Measurements from ENCODE around the gene ADAT2. TPM values are rescaled to one million over a fixed set of nuclear protein-coding genes. Genes with fewer than 3 reads are reported as not detected.

ADAT2 gene
- total RNA-seq (2022): 9.9 and 12.0 TPM in 2 replicates
- percentile 65 among the genes with signal in this experiment for Bru-seq, nascent RNA
- BruChase-seq, experiment 1, labeled RNA remaining after a 6-hour chase: percentile 62 among the genes with signal in this experiment
- BruChase-seq, experiment 2, labeled RNA remaining after a 2-hour chase: percentile 63 among the genes with signal in this experiment
- long read RNA-seq, partial matches to known transcripts: 0 of 6 reads
- long read RNA-seq, other reads (novel, unspliced or antisense): 2 of 6 reads

GRCh38 chr6:143450453-143451371 lies at the start of gene ADAT2, which contains the start of gene PEX3:
TSS of gene ADAT2 (minus strand) at chr6:143450695. CDS start at chr6:143450658, 37 bp downstream.
TSS of gene PEX3 (plus strand) at chr6:143450805. CDS start at chr6:143451043, 238 bp downstream.
- intact Hi-C loops (cut with micrococcal nuclease; ENCODE audit: unreplicated experiment): no loop called here
- Mint-ChIP-seq H3K27ac (ENCODE audit: unreplicated experiment) (peak within 1 kb of the TSS; percentile 94), H3K9me3 (ENCODE audit: low read depth, unreplicated experiment) (no peaks in the 10 kb centered on the region), H3K4me1 (ENCODE audit: low read depth, unreplicated experiment) (peaks cover 8% of the 10 kb centered on the region), H3K4me3 (ENCODE audit: low read depth, unreplicated experiment) (peak within 1 kb of the TSS; percentile 98), H3K36me3 (ENCODE audit: insufficient read depth, unreplicated experiment) (peaks cover 17% of the 10 kb centered on the region), H3K27me3 (ENCODE audit: unreplicated experiment) (no peaks in the 10 kb centered on the region)
- TF ChIP-seq, protein P1, sequence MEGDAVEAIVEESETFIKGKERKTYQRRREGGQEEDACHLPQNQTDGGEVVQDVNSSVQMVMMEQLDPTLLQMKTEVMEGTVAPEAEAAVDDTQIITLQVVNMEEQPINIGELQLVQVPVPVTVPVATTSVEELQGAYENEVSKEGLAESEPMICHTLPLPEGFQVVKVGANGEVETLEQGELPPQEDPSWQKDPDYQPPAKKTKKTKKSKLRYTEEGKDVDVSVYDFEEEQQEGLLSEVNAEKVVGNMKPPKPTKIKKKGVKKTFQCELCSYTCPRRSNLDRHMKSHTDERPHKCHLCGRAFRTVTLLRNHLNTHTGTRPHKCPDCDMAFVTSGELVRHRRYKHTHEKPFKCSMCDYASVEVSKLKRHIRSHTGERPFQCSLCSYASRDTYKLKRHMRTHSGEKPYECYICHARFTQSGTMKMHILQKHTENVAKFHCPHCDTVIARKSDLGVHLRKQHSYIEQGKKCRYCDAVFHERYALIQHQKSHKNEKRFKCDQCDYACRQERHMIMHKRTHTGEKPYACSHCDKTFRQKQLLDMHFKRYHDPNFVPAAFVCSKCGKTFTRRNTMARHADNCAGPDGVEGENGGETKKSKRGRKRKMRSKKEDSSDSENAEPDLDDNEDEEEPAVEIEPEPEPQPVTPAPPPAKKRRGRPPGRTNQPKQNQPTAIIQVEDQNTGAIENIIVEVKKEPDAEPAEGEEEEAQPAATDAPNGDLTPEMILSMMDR (IDR thresholded peaks at IDR 0.05; ENCODE audit: unreplicated experiment): no peak
- peak; percentile 89 for DNase-seq
- TSS peak; percentile 48 for BruUV-seq (replicated peaks)
- CTCF ChIA-PET: no interaction called here

GRCh38 chr6:143498428-143498827 lies 47.9 kb upstream of the ADAT2 start:
- no TSS peak for BruUV-seq (replicated peaks)
- TF ChIP-seq, protein P1 (IDR thresholded peaks at IDR 0.05; ENCODE audit: unreplicated experiment): no peak
- intact Hi-C loops (cut with micrococcal nuclease; ENCODE audit: unreplicated experiment): no loop called here
- no peaks in the 10 kb centered on the region for H3K27me3 Mint-ChIP-seq (ENCODE audit: unreplicated experiment)
- H3K4me1 Mint-ChIP-seq (ENCODE audit: low read depth, unreplicated experiment): no peaks in the 10 kb centered on the region
- no peak for DNase-seq
- H3K4me3 Mint-ChIP-seq (ENCODE audit: low read depth, unreplicated experiment): no peak overlapping the region
- H3K27ac Mint-ChIP-seq (ENCODE audit: unreplicated experiment): no peak overlapping the region
- peaks cover 7% of the 10 kb centered on the region for H3K9me3 Mint-ChIP-seq (ENCODE audit: low read depth, unreplicated experiment)
- peaks cover 2% of the 10 kb centered on the region for H3K36me3 Mint-ChIP-seq (ENCODE audit: insufficient read depth, unreplicated experiment)
- CTCF ChIA-PET: no interaction called here

DNA sequence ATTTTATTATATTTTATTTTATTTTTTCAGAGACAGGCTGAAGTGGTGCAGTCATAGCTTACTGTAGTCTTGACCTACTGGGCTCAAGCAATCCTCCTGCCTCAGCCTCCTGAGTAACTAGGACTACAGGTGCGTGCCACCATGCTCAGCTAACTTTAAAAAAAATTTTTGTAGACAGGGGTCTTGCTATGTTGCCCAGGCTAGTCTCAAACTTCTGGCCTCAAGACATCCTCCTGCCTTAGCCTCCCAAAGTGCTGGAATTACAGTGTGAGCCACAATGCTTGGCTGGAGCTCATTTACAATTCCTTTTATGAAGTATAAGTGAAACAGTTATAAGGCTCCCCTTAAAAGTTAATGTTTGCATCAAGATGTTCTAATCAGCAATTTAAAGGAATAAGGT lies 46.5 kb upstream of the ADAT2 start:
- DNase-seq: no peak
- no peaks in the 10 kb centered on the region for H3K27me3 Mint-ChIP-seq (ENCODE audit: unreplicated experiment)
- H3K36me3 Mint-ChIP-seq (ENCODE audit: insufficient read depth, unreplicated experiment): peaks cover 8% of the 10 kb centered on the region

GRCh38 chr6:143490775-143491174 lies 40.3 kb upstream of the ADAT2 start:
- intact Hi-C loops (cut with micrococcal nuclease; ENCODE audit: unreplicated experiment): no loop called here
- TF ChIP-seq, protein P1 (IDR thresholded peaks at IDR 0.05; ENCODE audit: unreplicated experiment): no peak
- DNase-seq: no peak
- BruUV-seq (replicated peaks): no TSS peak
- H3K9me3 Mint-ChIP-seq (ENCODE audit: low read depth, unreplicated experiment): no peaks in the 10 kb centered on the region
- no peaks in the 10 kb centered on the region for H3K4me1 Mint-ChIP-seq (ENCODE audit: low read depth, unreplicated experiment)
- H3K4me3 Mint-ChIP-seq (ENCODE audit: low read depth, unreplicated experiment): no peak overlapping the region
- peaks cover 8% of the 10 kb centered on the region for H3K36me3 Mint-ChIP-seq (ENCODE audit: insufficient read depth, unreplicated experiment)
- CTCF ChIA-PET: no interaction called here
- H3K27me3 Mint-ChIP-seq (ENCODE audit: unreplicated experiment): no peaks in the 10 kb centered on the region
- no peak overlapping the region for H3K27ac Mint-ChIP-seq (ENCODE audit: unreplicated experiment)

More for the DNA sequence above, 46.5 kb upstream of the ADAT2 start:
- Mint-ChIP-seq H3K9me3 (ENCODE audit: low read depth, unreplicated experiment) (peaks cover 7% of the 10 kb centered on the region), H3K4me1 (ENCODE audit: low read depth, unreplicated experiment) (no peaks in the 10 kb centered on the region), H3K27ac (ENCODE audit: unreplicated experiment) (no peak overlapping the region), H3K4me3 (ENCODE audit: low read depth, unreplicated experiment) (no peak overlapping the region)
- CTCF ChIA-PET: no interaction called here
- TF ChIP-seq, protein P1 (IDR thresholded peaks at IDR 0.05; ENCODE audit: unreplicated experiment): no peak
- intact Hi-C loops (cut with micrococcal nuclease; ENCODE audit: unreplicated experiment): no loop called here
- BruUV-seq (replicated peaks): no TSS peak

Data from Calu3 (cell line).